HG03280 (cell line): ENCODE results near the gene NOD2.

Experiments
- ATAC-seq: cut with Tn5 transposase; IDR thresholded peaks from one replicate; pipeline ENCODE4 v1.9.1; 2021; ENCODE audit warnings: mild to moderate bottlenecking, moderate library complexity; ENCODE audit not compliant: unreplicated experiment

NOD2 gene

DNA sequence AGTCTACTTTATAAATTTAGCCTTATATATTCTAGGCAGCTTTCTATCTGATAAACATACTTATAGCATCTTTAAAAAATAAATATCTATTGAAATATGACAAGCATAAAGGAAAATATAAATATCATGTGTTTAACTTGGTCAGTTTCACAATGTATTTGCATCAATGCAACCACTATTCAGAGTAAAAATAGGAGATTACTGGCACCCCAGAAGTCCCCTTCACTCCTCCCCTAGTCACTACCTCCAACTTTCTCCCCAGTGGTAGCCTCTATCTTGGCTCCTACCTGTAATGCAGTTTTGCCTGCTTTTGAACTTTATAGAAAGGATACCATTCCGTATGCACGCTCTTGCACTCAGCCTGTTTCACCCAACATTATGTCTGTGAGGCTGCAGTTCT lies 3.2 kb upstream of the NOD2 start:
- ATAC-seq: no peak

DNA sequence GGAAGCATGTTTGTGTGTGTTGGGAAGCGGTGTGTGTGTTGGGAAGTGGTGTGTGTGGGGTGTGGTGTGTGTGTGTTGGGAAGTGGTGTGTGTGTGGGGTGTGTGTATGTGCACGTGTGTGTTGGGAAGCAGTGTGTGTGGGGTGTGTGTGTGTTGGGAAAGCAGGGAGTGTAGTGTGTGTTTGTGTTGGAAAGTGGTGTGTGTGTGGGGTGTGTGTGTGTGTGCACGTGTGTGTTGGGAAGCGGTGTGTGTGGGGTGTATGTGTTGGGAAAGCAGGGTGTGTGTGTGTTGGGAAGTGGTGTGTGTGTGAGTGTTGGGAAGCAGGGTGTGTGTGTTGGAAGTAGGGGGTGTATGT lies 785 bp upstream of the NOD2 start:
- ATAC-seq: no peak

GRCh38 chr16:50694206-50694605 lies 800 bp downstream of the NOD2 start:
- no peak for ATAC-seq

DNA sequence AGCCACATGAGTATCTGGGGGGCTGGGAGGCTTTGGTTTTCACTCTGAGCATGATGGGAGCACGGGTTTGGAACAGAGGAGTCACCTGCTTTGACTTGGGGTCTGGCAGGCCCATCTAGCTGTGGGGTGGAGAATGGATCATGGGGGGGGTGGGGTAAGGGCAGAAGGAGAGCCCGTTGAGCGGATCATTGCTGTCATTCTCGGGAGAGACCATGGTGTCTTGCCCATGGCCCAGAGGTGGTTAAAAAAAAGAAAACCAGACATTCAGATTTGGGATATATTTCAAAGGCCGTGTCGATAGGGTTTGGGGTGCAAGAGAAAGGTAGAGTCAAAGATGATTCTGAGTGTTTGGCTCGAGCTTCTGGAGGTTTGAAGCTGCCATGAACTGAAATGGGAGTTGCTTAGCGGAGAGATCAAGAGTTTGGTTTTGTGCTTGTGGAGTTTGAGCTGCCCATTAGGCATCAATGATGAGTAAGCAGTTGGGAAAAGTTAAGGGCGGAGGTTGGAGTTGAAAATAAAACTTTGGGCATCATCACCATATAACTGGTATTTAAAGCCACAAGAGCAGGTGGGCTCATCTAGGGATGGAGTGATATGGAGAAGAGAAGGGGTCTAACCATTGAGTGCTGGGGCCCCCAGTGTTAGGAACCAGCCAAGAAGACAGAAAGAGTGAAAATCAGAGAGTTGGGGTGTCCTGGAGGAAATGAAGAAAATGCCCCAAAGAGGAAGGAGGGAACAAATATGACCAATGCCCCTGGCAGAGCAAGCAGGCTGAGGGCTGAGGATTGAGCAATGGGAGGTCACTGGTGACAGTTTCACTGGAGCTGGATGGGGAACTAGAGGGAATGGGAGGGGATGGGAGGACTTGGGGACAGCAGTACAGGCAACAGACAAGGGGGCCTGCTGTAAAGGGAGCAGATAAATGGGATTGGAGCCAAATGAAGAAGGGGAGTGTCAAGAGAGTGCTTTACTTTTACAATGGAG lies 1.9 kb downstream of the NOD2 start:
- no peak for ATAC-seq

- ATAC-seq: no peak
Measured at GRCh38 chr16:50696126-50696525, 2.7 kb downstream of the NOD2 start.

DNA sequence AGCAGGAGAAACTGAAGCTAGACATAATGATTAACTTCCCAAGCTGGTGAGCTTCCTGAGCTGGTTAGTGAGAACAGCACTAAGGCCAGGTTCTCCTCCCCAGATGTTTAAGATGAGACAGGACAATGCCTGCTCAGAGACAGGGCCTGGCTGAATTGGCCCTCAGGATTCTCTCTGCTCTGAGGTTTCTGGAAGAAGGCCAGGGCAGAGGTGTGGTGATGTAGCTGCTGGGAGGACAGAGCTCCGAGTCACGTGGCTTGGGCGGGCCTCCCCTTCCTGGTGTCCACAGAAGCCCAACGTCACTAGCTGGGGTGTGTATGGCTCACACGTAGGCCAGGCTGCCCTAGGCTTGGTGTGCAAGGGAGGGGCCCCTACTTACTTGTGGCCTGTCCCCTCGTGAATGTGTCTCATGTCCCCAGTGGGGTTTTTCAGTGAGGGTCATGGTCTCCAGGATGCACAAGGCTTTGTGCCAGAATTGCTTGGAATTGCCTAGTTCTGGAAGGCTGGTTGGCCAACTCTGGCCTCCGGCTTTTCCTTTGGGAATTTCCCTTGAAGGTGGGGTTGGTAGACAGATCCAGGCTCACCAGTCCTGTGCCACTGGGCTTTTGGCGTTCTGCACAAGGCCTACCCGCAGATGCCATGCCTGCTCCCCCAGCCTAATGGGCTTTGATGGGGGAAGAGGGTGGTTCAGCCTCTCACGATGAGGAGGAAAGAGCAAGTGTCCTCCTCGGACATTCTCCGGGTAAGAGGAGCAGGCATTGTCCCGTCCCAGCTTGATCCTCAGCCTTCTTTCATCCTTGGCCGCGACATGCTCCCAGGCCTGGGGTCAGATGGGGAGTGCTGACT lies 3.4 kb downstream of the NOD2 start:
- ATAC-seq: peak; percentile 53

DNA sequence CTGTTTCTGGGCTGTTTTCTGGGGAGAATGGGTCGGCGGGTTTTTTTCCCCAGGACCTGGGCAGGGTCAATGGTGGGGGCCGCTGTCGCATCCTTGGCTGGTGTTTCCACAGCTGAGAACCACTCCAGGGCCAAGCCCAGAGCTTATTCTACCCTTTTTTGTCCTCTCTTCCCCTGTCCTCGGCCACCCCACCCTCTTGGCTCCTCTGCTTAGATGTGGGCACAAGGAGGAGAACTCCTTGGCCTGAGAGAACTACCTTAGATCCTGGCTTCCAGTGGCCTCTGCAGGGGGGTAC lies 4.0 kb downstream of the NOD2 start:
- no peak for ATAC-seq

DNA sequence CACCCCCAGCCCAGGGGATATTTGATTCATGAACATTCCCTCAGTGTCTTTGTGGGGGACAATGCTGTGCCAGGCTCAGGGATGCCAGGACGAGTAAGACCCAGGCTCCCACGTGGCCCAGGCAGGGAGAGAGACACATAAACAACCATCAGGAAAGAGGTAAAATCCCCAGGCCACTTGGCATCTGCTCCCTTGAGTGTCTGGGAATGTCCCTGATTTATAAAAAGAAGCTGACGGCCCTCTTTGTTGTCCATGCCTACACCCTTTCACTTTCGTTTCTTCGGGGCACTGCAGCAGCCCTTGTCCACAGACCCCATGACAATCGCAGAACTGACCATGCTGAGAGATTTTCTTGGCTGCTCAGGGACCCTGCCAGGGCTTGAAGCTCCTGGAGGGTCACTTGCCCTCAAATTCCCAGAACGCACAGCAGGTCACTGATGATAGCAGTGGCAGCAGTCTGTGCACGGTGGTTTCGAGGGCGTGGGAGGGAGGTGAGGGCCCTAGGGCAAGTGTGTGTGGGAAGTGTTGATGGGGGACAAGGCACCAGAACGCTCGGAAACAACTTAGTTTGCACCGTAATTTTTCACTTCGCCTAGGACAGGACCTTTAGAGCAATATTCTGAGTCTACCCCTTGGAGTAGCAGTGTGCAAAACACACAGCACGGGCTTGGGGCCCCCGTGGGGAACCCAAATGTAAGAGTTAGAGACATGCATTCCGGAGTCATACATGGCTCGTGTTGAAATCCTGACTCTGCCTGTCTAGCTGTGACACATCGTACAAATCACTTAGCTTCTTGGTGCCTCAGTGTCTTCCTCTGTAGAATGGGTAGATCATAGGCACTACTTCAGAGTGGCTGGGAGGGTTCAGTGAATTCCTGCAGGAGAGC lies 4.7 kb downstream of the NOD2 start:
- peak; percentile 46 for ATAC-seq

DNA sequence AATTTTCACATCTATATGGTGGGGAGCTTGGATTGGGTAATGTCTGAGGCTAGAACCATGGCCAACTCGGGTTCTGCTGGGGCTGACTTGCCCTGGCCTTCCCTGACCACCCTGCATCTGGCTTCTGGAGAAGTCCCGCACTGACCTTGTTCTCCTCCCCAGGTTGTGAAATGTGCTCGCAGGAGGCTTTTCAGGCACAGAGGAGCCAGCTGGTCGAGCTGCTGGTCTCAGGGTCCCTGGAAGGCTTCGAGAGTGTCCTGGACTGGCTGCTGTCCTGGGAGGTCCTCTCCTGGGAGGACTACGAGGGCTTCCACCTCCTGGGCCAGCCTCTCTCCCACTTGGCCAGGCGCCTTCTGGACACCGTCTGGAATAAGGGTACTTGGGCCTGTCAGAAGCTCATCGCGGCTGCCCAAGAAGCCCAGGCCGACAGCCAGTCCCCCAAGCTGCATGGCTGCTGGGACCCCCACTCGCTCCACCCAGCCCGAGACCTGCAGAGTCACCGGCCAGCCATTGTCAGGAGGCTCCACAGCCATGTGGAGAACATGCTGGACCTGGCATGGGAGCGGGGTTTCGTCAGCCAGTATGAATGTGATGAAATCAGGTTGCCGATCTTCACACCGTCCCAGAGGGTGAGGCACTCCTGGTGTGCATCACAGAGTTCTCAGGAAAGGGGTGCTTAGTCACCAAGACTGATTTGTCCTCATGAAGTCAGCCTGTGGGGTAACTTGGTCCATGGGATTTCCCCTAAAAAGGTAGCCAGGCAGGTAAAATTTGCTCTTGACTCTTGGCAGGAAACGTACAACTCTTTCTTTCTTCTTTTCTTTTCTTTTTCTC lies 6.1 kb downstream of the NOD2 start:
- no peak for ATAC-seq

DNA sequence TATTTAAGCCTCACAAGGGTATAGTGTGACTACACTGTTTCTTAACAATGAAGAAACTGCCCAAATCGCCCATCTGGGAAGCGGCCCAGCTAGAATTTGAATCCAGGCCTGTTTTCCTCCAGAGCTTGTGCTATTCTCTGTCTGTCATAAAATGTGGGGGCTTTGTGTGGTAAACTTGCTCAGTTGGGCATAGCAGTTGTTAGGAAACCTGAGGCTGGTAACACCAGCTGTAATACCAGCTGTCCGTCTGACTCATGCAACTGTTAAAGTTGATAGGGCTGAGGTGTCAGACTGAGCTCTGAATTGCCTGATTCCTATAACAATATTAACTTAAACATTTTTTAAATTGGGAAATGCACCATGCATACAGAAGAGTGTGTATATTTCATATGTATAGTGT lies 9.3 kb downstream of the NOD2 start:
- ATAC-seq: no peak

- ATAC-seq: no peak
Measured at GRCh38 chr16:50704245-50704644, 10.8 kb downstream of the NOD2 start.

- no peak for ATAC-seq
Measured at GRCh38 chr16:50705436-50706110, 12.2 kb downstream of the NOD2 start.

- no peak for ATAC-seq
Measured at GRCh38 chr16:50706250-50706649, 12.8 kb downstream of the NOD2 start.

DNA sequence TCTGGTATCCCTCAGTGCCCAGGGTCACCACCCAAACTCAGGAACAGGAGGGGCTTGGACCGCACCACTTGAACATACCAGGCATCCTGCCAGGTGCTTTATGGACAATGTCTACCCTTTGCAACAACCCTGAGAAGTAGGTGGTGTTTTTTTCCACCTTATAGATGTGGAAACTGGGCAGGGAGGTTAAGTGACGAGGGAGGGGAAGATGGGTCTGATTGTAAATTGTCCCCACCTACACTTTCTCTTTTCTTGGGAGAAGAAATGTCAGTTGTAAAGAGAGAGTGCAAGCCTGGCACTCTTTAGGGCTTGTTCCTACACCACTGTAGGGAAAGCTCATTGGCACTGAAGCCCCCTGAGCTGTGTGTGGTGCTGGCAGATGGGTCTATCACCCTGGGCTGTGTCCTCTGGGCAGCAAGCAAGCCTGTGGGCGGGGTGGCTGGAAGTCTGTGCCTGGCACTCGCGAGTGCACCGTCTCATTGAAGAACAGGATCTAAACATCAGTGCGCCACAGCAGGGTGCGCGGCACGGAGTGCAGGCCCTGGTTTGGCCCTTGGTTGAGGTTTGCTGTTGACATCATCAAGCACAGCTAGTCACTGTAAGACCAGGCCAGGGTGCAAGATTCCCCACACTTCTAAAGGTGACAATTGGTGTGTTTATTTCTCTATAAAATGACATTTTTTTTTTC lies 15.1 kb downstream of the NOD2 start:
- ATAC-seq: no peak

GRCh38 chr16:50709061-50709684 lies 15.8 kb downstream of the NOD2 start:
- ATAC-seq: no peak

DNA sequence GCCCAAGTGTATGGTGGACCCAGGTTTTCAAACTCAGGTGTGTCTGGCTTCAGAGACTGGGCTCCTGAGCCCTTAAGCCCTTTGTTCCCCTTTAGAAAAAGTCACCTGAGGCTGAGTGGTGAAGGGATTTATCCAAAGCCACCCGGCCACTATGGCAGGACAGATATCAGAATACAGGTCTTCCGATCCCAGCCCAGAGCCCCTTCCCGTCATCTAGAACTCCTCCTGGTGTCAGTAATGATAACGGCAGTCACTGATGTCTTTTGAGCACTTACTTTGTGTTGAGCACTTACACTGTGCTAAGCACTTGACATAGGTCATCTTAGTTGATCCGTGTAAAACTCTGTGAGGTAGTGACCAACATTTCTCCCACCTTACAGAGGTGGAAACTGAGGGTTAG lies 16.6 kb downstream of the NOD2 start:
- ATAC-seq: no peak

DNA sequence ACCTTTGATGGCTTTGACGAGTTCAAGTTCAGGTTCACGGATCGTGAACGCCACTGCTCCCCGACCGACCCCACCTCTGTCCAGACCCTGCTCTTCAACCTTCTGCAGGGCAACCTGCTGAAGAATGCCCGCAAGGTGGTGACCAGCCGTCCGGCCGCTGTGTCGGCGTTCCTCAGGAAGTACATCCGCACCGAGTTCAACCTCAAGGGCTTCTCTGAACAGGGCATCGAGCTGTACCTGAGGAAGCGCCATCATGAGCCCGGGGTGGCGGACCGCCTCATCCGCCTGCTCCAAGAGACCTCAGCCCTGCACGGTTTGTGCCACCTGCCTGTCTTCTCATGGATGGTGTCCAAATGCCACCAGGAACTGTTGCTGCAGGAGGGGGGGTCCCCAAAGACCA lies 17.6 kb downstream of the NOD2 start:
- ATAC-seq: no peak

DNA sequence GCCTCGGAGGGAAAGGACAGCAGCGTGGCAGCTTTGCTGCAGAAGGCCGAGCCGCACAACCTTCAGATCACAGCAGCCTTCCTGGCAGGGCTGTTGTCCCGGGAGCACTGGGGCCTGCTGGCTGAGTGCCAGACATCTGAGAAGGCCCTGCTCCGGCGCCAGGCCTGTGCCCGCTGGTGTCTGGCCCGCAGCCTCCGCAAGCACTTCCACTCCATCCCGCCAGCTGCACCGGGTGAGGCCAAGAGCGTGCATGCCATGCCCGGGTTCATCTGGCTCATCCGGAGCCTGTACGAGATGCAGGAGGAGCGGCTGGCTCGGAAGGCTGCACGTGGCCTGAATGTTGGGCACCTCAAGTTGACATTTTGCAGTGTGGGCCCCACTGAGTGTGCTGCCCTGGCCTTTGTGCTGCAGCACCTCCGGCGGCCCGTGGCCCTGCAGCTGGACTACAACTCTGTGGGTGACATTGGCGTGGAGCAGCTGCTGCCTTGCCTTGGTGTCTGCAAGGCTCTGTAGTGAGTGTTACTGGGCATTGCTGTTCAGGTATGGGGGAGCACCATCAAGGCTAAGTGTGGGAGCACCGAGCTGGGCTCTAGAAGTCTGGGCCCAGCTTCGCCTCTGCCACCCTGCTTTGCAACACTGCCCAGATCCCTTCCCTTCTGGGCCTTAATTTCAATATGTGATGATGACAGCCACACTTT lies 18.6 kb downstream of the NOD2 start:
- no peak for ATAC-seq
